HL-60/S4 (cell line): Measurements from ENCODE around the gene S100Z.
"Not testable (repeated sequence)": the region's sequence is repeated elsewhere in the genome, so short reads cannot be mapped to it uniquely, and the experiment has no call there.

Source experiments
- in situ Hi-C: fragments of 300-500 bp; cut with MboI; formaldehyde crosslinking; loops from 2 replicates; pipeline ENCODE4 v1.14.3; 2022; ENCODE audit warnings: low sequenced_read_pairs

Gene S100Z

GRCh38 chr5:76867827-76868693 is 18.2 kb downstream of the S100Z start:
- in situ Hi-C loops: no loop called here

GRCh38 chr5:76870046-76870445 is 20.2 kb downstream of the S100Z start:
- in situ Hi-C loops: no loop called here

GRCh38 chr5:76874088-76874581 is 24.3 kb downstream of the S100Z start:
- in situ Hi-C loops: no loop called here

GRCh38 chr5:76888733-76889300 is 39.0 kb downstream of the S100Z start:
- in situ Hi-C loops: no loop called here

- in situ Hi-C loops: no loop called here
Observed at GRCh38 chr5:76893294-76893693, 43.5 kb downstream of the S100Z start.

- in situ Hi-C loops: no loop called here
Observed at GRCh38 chr5:76896196-76896595, 46.4 kb downstream of the S100Z start.

- in situ Hi-C loops: no loop called here
Observed at GRCh38 chr5:76901522-76901921, 51.7 kb downstream of the S100Z start.

GRCh38 chr5:76908166-76908565 is 58.4 kb downstream of the S100Z start:
- in situ Hi-C loops: no loop called here

GRCh38 chr5:76910344-76910933 is 60.6 kb downstream of the S100Z start:
- in situ Hi-C loops: not testable (repeated sequence)

GRCh38 chr5:76914671-76915070 is 64.9 kb downstream of the S100Z start:
- in situ Hi-C loops: not testable (repeated sequence)

- in situ Hi-C loops: no loop called here
Observed at GRCh38 chr5:76918539-76918938, 68.7 kb downstream of the S100Z start.

GRCh38 chr5:76920491-76920890 is 70.7 kb downstream of the S100Z start:
- in situ Hi-C loops: no loop called here

- in situ Hi-C loops: no loop called here
Observed at GRCh38 chr5:76926329-76927105, 76.7 kb downstream of the S100Z start.

GRCh38 chr5:76927961-76928360 is 78.1 kb downstream of the S100Z start:
- in situ Hi-C loops: no loop called here

- in situ Hi-C loops: no loop called here
Observed at GRCh38 chr5:76930083-76930482, 80.3 kb downstream of the S100Z start.

- in situ Hi-C loops: no loop called here
Observed at GRCh38 chr5:76938177-76938576, 88.4 kb downstream of the S100Z start.

GRCh38 chr5:76941000-76941399 is 91.2 kb downstream of the S100Z start:
- in situ Hi-C loops: no loop called here

GRCh38 chr5:76941442-76941841 is 91.6 kb downstream of the S100Z start:
- in situ Hi-C loops: no loop called here

GRCh38 chr5:76942581-76942980 is 92.8 kb downstream of the S100Z start:
- in situ Hi-C loops: no loop called here

GRCh38 chr5:76943006-76943405 is 93.2 kb downstream of the S100Z start:
- in situ Hi-C loops: no loop called here

- in situ Hi-C loops: no loop called here
Observed at GRCh38 chr5:76944638-76945037, 94.8 kb downstream of the S100Z start.
